ENCODE measurements around the gene PTPN14. TPM values are rescaled to one million over a fixed set of nuclear protein-coding genes. Genes with fewer than 3 reads are reported as not detected.

The PTPN14 gene
- total and polyA plus RNA-seq, 2 of the 4 experiments (the other 2 are of a cell fraction): 21.5 to 31.7 TPM

DNA sequence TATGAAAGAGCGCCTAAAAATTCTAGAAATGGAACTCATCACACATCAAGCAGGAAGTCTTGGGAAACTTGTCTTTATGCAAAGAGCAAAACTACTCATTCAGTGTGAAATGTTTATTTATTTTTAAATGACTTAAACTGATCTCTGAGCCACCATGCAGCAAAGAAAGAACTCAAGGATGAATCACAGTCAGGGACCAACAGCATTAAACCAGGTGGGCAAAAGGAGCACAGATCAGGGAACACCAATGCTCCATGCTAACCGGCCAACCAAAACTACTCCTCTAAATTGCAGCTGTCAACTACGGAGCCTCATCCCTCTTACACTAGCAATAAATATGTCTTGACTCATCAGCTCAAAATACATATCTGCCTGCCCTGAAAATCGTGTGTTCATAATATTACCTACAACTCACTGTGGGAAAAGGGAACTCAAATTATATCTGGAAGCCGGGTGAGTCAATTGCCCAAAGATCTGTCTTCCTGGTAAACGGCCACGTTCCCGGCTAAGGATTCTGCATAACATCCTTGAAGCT lies 129.2 kb downstream of the PTPN14 start:
- peak; percentile 60 for ATAC-seq (ENCODE audit: low read depth)
- Histone ChIP-seq H3K27ac (ENCODE audit: insufficient read depth, low read length) (no peak overlapping the region), H3K9me1 (ENCODE audit: insufficient read depth, low read length) (peaks cover 22% of the 10 kb centered on the region), H3K4me1 (ENCODE audit: control insufficient read depth, insufficient read depth, low read length) (peaks cover 15% of the 10 kb centered on the region), H3K9ac (ENCODE audit: low read depth, low read length) (no peak overlapping the region), H2BK120ac (ENCODE audit: low read depth, low read length) (no peak overlapping the region; the same call in 1 of the 2 replicates), H4K8ac (ENCODE audit: low read depth in 2 of 2, low read length in 2 of 2) (no peak overlapping the region), H2BK15ac (ENCODE audit: low read depth, low read length) (0 out of 3 replicates have a peak overlapping the region, but pooled peaks have one; percentile 19), H3K4me3 (ENCODE audit: insufficient read depth, low read depth, low read length) (no peak overlapping the region), H2BK20ac (ENCODE audit: low read depth, low read length) (0 out of 2 replicates have a peak overlapping the region, but pooled peaks have one; percentile 13), H2AK9ac (replicated peaks; ENCODE audit: low read depth, low read length, poor library complexity) (no peak overlapping the region), H3K4ac (ENCODE audit: low read depth, low read length) (no peak overlapping the region; the same call in 1 of the 2 replicates), H4K91ac (ENCODE audit: insufficient read depth, low read depth, low read length) (no peak overlapping the region), H3K14ac (replicated peaks; ENCODE audit: low read depth, low read length) (no peak overlapping the region; the same call in 1 of the 2 replicates), H4K20me1 (ENCODE audit: insufficient read depth, low read length) (peaks cover 28% of the 10 kb centered on the region), H2AFZ (replicated peaks; ENCODE audit: low read length, poor library complexity) (no peak overlapping the region), H2AK5ac (ENCODE audit: low read depth, low read length) (no peak overlapping the region), H3K23ac (ENCODE audit: low read depth, low read length) (peak overlapping the region; percentile 62; the same call in 1 of the 2 replicates), H4K5ac (ENCODE audit: low read depth, low read length) (no peak overlapping the region), H2BK5ac (ENCODE audit: low read depth, low read length, poor library complexity, severe bottlenecking) (peak overlapping the region; percentile 72), H3K56ac (ENCODE audit: extremely low read depth, insufficient read depth, low read length) (no peak overlapping the region), H3K36me3 (ENCODE audit: control insufficient read depth, insufficient read depth, low read length) (no peaks in the 10 kb centered on the region), H3K27me3 (ENCODE audit: control insufficient read depth, insufficient read depth, low read length) (no peaks in the 10 kb centered on the region), H3K79me1 (ENCODE audit: low read depth in 1 of 2, low read length in 2 of 2) (peaks cover 41 to 78% of the 10 kb centered on the region in 2 experiments), H3K9me3 (ENCODE audit: control insufficient read depth, insufficient read depth, low read length) (no peaks in the 10 kb centered on the region), H3K4me2 (ENCODE audit: low read depth, low read length) (peak overlapping the region; percentile 2; the same call in 1 of the 2 replicates), H3K18ac (ENCODE audit: low read depth, low read length) (no peak overlapping the region)
- no TSS peak for BruUV-seq (replicated peaks)
- CTCF ChIA-PET: no interaction called here
- in situ Hi-C loops (cut with MboI; ENCODE audit: low sequenced_read_pairs) (no loop called here), dilution Hi-C loops (cut with HindIII; ENCODE audit: low sequenced_read_pairs, unreplicated experiment) (no loop called here), intact Hi-C loops (cut with micrococcal nuclease) (no loop called here)
- peak; percentile 94 for DNase-seq
- POLR2A ChIA-PET (ENCODE audit: unreplicated experiment): no interaction called here
- TF ChIP-seq RAD21 (IDR thresholded peaks at IDR 0.05; ENCODE audit: low read length) (no peak; the same call in 1 of the 2 replicates), POLR2A (IDR thresholded peaks at IDR 0.05; ENCODE audit: low read depth, low read length) (no peak), CHD1 (IDR thresholded peaks at IDR 0.05; ENCODE audit: low read depth, low read length) (no peak), FOS (IDR thresholded peaks at IDR 0.05; ENCODE audit: low read depth, low read length) (peak; percentile 29; the same call in 1 of the 2 replicates), CEBPB (IDR thresholded peaks at IDR 0.05; ENCODE audit: low read depth, low read length) (peak; percentile 82), BHLHE40 (IDR thresholded peaks at IDR 0.05; ENCODE audit: low read depth, low read length) (peak; percentile 52; the same call in 1 of the 2 replicates), MXI1 (IDR thresholded peaks at IDR 0.05; ENCODE audit: borderline replicate concordance, low read depth, low read length) (no peak; the same call in 1 of the 2 replicates)
- TF ChIP-seq, protein P1, sequence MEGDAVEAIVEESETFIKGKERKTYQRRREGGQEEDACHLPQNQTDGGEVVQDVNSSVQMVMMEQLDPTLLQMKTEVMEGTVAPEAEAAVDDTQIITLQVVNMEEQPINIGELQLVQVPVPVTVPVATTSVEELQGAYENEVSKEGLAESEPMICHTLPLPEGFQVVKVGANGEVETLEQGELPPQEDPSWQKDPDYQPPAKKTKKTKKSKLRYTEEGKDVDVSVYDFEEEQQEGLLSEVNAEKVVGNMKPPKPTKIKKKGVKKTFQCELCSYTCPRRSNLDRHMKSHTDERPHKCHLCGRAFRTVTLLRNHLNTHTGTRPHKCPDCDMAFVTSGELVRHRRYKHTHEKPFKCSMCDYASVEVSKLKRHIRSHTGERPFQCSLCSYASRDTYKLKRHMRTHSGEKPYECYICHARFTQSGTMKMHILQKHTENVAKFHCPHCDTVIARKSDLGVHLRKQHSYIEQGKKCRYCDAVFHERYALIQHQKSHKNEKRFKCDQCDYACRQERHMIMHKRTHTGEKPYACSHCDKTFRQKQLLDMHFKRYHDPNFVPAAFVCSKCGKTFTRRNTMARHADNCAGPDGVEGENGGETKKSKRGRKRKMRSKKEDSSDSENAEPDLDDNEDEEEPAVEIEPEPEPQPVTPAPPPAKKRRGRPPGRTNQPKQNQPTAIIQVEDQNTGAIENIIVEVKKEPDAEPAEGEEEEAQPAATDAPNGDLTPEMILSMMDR (conservative IDR thresholded peaks at IDR 0.05; ENCODE audit: low read depth, low read length): no peak
- WGBS, 2 experiments (ENCODE audit: extremely low coverage in 2 of 2, insufficient read length in 1 of 2): 14% methylated on average over 1 of the region's 8 CpGs; no CpG with 5 or more reads in 1 of the 2 experiments

Measured in IMR-90 (cell line).